Measurements from ENCODE around the gene EVA1A.

The EVA1A gene

GRCh38 chr2:75547345-75548035 lies 13.2 kb downstream of the EVA1A start:
- H3K36me3 ChIP-seq: no peaks in the 10 kb centered on the region
- H3K9me3 ChIP-seq: no peaks in the 10 kb centered on the region
- H3K9ac ChIP-seq: no peak overlapping the region
- no peaks in the 10 kb centered on the region for H3K4me1 ChIP-seq
- H3K4me2 ChIP-seq: no peak overlapping the region
- no peak overlapping the region for H3K27ac ChIP-seq
- TF ChIP-seq Cebpa-rat (IDR thresholded peaks at IDR 0.05): no peak
- H3K4me3 ChIP-seq: no peak overlapping the region
- no peaks in the 10 kb centered on the region for H4K20me1 ChIP-seq
- H3K27me3 ChIP-seq: no peaks in the 10 kb centered on the region

DNA sequence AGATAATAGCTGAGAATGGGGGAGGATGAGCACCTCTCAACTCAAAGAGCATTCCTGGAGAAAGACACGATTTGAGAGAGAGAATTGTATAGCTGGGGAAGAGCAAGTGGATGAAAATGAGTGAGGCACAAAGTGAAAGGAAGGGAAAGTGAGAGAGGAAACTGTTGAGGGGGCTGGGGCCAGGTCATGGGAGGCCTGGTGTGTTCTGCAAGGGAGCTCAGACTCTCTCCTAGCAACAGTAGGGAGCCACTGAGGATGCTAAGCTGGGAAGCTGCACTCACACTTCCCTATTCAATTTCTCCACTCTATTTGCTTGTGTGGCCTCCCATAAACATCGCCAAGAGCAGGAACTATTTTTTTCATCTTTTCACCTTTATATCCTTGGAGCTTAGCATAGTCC lies 14.8 kb downstream of the EVA1A start:
- Histone ChIP-seq H3K27me3 (no peaks in the 10 kb centered on the region), H4K20me1 (no peaks in the 10 kb centered on the region), H3K4me3 (no peak overlapping the region), H3K27ac (no peak overlapping the region), H3K4me2 (no peak overlapping the region), H3K9ac (no peak overlapping the region), H3K36me3 (no peaks in the 10 kb centered on the region), H3K4me1 (no peaks in the 10 kb centered on the region), H3K9me3 (no peaks in the 10 kb centered on the region)
- no peak for TF ChIP-seq Cebpa-rat (IDR thresholded peaks at IDR 0.05)

- TF ChIP-seq Cebpa-rat (IDR thresholded peaks at IDR 0.05): no peak
- Histone ChIP-seq H3K9ac (no peak overlapping the region), H3K4me3 (no peak overlapping the region), H3K27me3 (no peaks in the 10 kb centered on the region), H3K27ac (no peak overlapping the region), H4K20me1 (no peaks in the 10 kb centered on the region), H3K4me2 (no peak overlapping the region), H3K36me3 (no peaks in the 10 kb centered on the region), H3K9me3 (no peaks in the 10 kb centered on the region), H3K4me1 (no peaks in the 10 kb centered on the region)
Measured at GRCh38 chr2:75545387-75545786, 15.4 kb downstream of the EVA1A start.

GRCh38 chr2:75543446-75543845 lies 17.3 kb downstream of the EVA1A start:
- no peak for TF ChIP-seq Cebpa-rat (IDR thresholded peaks at IDR 0.05)
- Histone ChIP-seq H3K9me3 (no peaks in the 10 kb centered on the region), H3K9ac (no peak overlapping the region), H3K4me2 (no peak overlapping the region), H3K4me3 (no peak overlapping the region), H3K27me3 (no peaks in the 10 kb centered on the region), H3K4me1 (no peaks in the 10 kb centered on the region), H3K36me3 (no peaks in the 10 kb centered on the region), H3K27ac (no peak overlapping the region), H4K20me1 (no peaks in the 10 kb centered on the region)

- H3K4me3 ChIP-seq: no peak overlapping the region
- H3K27ac ChIP-seq: no peak overlapping the region
Measured at GRCh38 chr2:75541430-75541829, 19.3 kb downstream of the EVA1A start.

GRCh38 chr2:75540994-75541393 lies 19.7 kb downstream of the EVA1A start:
- no peaks in the 10 kb centered on the region for H4K20me1 ChIP-seq
- H3K27ac ChIP-seq: no peak overlapping the region
- no peaks in the 10 kb centered on the region for H3K9me3 ChIP-seq
- TF ChIP-seq Cebpa-rat (IDR thresholded peaks at IDR 0.05): no peak
- no peaks in the 10 kb centered on the region for H3K4me1 ChIP-seq
- H3K27me3 ChIP-seq: no peaks in the 10 kb centered on the region
- H3K4me3 ChIP-seq: no peak overlapping the region
- H3K9ac ChIP-seq: no peak overlapping the region
- no peak overlapping the region for H3K4me2 ChIP-seq
- H3K36me3 ChIP-seq: no peaks in the 10 kb centered on the region

More at GRCh38 chr2:75541430-75541829, 19.3 kb downstream of the EVA1A start:
- no peak for TF ChIP-seq Cebpa-rat (IDR thresholded peaks at IDR 0.05)
- no peak overlapping the region for H3K4me2 ChIP-seq
- H3K36me3 ChIP-seq: no peaks in the 10 kb centered on the region
- H3K9ac ChIP-seq: no peak overlapping the region
- H4K20me1 ChIP-seq: no peaks in the 10 kb centered on the region
- no peaks in the 10 kb centered on the region for H3K27me3 ChIP-seq
- no peaks in the 10 kb centered on the region for H3K9me3 ChIP-seq
- no peaks in the 10 kb centered on the region for H3K4me1 ChIP-seq

- H3K27ac ChIP-seq: no peak overlapping the region
- H3K4me1 ChIP-seq: no peaks in the 10 kb centered on the region
- H3K9ac ChIP-seq: no peak overlapping the region
- H3K36me3 ChIP-seq: no peaks in the 10 kb centered on the region
- no peak overlapping the region for H3K4me2 ChIP-seq
- H3K9me3 ChIP-seq: no peaks in the 10 kb centered on the region
- no peak for TF ChIP-seq Cebpa-rat (IDR thresholded peaks at IDR 0.05)
- no peaks in the 10 kb centered on the region for H3K27me3 ChIP-seq
- H3K4me3 ChIP-seq: no peak overlapping the region
- no peaks in the 10 kb centered on the region for H4K20me1 ChIP-seq
Measured at GRCh38 chr2:75539955-75540716, 20.6 kb downstream of the EVA1A start.

DNA sequence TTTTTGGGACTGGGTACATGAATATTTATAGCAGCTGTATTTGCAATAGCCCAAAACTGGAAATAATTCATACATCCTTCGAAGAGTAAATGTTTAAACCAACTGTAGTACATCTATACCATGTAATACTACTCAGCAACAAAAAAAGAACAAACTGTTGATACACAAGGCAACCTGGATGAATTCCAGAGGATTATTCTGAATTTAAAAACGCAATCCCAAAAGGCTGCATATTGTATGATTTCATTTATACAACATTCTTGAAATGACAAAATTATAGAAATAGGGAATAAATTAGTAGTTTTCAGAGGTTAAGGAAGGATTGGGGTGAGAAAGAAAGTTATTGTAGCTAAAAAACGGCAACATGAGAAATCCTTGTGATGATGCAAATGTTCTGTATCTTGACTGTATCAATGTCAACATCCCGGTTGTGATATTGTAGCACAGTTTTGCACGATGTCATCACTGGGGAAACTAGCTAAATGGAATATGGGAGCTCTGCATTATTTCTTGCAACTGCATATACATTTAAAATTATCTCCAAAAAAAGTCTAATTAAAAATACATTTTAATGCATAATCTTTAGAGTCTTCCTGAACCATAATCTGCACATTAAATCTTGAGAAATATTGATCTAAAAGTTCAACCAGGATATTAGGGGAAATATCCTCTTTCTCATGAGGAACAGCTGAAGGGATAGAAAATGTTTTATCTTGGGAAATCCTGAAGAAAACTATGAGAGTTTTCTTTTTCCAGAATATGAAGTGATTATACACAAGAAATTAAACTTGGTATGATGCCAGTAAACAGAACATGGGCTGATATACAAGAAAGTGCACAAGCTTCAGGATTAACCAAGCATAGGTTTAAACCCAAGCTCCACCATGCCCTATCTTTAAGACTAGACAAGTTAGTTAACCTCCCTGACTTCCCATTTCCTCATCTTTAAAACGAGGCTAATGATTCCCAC lies 21.9 kb downstream of the EVA1A start:
- TF ChIP-seq Cebpa-rat (IDR thresholded peaks at IDR 0.05): no peak

GRCh38 chr2:75537658-75538057 lies 23.1 kb downstream of the EVA1A start:
- H3K36me3 ChIP-seq: no peaks in the 10 kb centered on the region
- no peak overlapping the region for H3K4me2 ChIP-seq
- no peaks in the 10 kb centered on the region for H3K9me3 ChIP-seq
- no peaks in the 10 kb centered on the region for H4K20me1 ChIP-seq
- H3K4me3 ChIP-seq: no peak overlapping the region
- TF ChIP-seq Cebpa-rat (IDR thresholded peaks at IDR 0.05): no peak
- H3K27ac ChIP-seq: no peak overlapping the region
- H3K9ac ChIP-seq: no peak overlapping the region
- H3K4me1 ChIP-seq: no peaks in the 10 kb centered on the region
- H3K27me3 ChIP-seq: no peaks in the 10 kb centered on the region

More for the DNA sequence above, 21.9 kb downstream of the EVA1A start:
- Histone ChIP-seq H4K20me1 (no peaks in the 10 kb centered on the region), H3K9ac (no peak overlapping the region), H3K36me3 (no peaks in the 10 kb centered on the region), H3K4me1 (no peaks in the 10 kb centered on the region), H3K4me2 (no peak overlapping the region), H3K4me3 (no peak overlapping the region), H3K27ac (no peak overlapping the region), H3K27me3 (no peaks in the 10 kb centered on the region), H3K9me3 (no peaks in the 10 kb centered on the region)

Data from BLaER1 (cell line).